Adipose tissue (tissue), 3 donors: ENCODE results near the gene GLUD1. TPM values are rescaled to one million over a fixed set of nuclear protein-coding genes. Genes with fewer than 3 reads are reported as not detected.
"Not testable (repeated sequence)": the region's sequence is repeated elsewhere in the genome, so short reads cannot be mapped to it uniquely, and the experiment has no call there.

Experiments
- H3K27ac ChIP-seq: one replicate; pipeline ENCODE4 v1.5.1; 2013; ENCODE audit warnings: low read depth, low read length
- WGBS, 3 donors: extraction: QIAGEN DNeasy Blood & Tissue Kit; methylation state at CpG; one replicate each; pipeline ENCODE4 v1.1.7; 2013; 5-methylcytosine and 5-hydroxymethylcytosine counted together
- polyA plus RNA-seq, 3 donors: library from polyadenylated mRNA; stranded (reverse); fragments of 200-250 nt; gene quantifications; one replicate each; pipeline ENCODE4 v1.2.3, GENCODE V29; 2013
- donor health status: healthy with polysubstance abuse.
- donor health status: Bipolar disorder and iron deficiency.
- donor health status: healthy.

GLUD1 gene
- polyA plus RNA-seq, result 10 to 100 TPM; 44.9 to 83.7 (median 69.8) TPM

- peak within 1 kb of the TSS; percentile 97 for H3K27ac ChIP-seq
- WGBS, 3 donors, result 0 to 1% (median 0%) methylated on average over 34 to 104 of the region's 111 CpGs
These were observed at the start of gene GLUD1, which contains the start of gene SHLD2 for GRCh38 chr10:87094373-87095235. GLUD1 (minus strand) TSS chr10:87094843; CDS start chr10:87094769, 74 bp downstream. SHLD2 (plus strand) TSS chr10:87095206; CDS start chr10:87151355, 56,149 bp downstream.

GRCh38 chr10:87143109-87143418, 48.4 kb upstream of the GLUD1 start:
- 90 to 95% (median 94%) methylated on average over 6 of the region's 6 CpGs for WGBS, 3 donors
- H3K27ac ChIP-seq, result not testable (repeated sequence)

DNA sequence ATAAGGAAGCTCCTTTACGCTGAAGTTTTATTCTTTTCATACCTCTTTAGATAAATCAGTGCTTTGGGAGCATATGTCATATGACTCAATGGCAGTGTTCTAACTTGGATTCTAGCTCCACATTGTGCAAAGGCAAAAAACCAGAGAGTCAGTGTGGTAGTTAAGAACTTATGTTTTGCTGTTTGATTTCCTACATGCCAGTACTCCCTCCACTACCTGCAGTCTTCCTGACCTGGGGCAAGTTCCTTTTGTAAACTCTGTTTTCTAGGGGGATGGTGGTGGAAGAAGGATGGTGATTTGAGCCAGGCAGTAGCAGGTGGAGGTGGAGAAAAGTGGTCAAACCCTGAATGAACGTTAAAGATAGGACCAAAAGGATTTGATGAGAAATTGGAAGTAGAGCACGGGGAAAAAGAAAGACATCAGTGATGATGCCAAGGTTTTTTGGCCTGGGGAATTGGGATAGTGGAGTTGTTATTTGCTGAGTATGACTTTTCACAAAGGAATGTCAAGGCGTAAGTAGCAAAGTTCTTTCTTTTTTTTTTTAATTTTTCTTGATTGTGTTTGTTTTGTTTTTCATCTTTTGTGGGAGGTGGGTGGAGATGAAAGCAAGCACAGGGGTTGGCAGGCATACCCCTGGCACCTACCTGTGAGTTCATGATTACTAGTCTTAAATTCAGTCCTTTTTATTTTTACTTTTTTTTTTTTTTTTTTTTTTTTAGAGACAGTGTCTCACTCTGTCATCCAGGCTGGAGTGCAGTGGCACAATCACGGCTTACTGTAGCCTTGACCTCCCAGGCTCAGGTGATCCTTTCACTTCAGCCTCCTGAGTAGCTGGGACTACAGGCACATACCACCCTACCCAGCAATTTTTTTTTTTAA, 47.8 kb upstream of the GLUD1 start:
- H3K27ac ChIP-seq, result not testable (repeated sequence)
- WGBS, 3 donors, result 59 to 70% (median 66%) methylated on average over 4 to 5 of the region's 5 CpGs

- not testable (repeated sequence) for H3K27ac ChIP-seq
These were observed 42.8 kb upstream of the GLUD1 start for GRCh38 chr10:87137478-87137877.

- WGBS, 3 donors, result 58 to 89% (median 85%) methylated on average over 2 of the region's 2 CpGs
- H3K27ac ChIP-seq, result not testable (repeated sequence)
These were observed 39.8 kb upstream of the GLUD1 start for GRCh38 chr10:87134440-87134839.

- 68 to 94% (median 81%) methylated on average over 2 of the region's 2 CpGs for WGBS, 3 donors
- not testable (repeated sequence) for H3K27ac ChIP-seq
These were observed 39.3 kb upstream of the GLUD1 start for GRCh38 chr10:87133936-87134335.

DNA sequence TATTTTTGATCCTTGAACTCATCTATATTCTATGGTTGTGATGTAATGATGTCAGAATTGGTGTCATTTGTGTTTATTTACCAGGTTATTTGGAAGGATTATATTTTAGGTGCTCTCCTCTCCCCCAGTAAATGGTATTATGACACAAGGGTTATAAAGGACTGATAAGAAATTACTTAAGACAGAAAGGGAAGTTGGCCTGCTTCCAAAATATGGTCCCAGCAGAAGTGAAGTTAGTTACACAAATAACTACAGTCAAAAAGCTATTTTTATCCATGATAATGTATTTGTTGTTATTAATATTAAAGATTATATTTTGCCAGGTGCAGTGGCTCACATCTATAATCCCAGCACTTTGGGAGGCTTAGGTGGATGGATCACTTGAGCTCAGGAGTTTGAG, 37.5 kb upstream of the GLUD1 start:
- H3K27ac ChIP-seq, result not testable (repeated sequence)

- 74 to 89% (median 80%) methylated on average over 2 to 3 of the region's 3 CpGs for WGBS, 3 donors
- not testable (repeated sequence) for H3K27ac ChIP-seq
These were observed 33.0 kb upstream of the GLUD1 start for GRCh38 chr10:87127607-87128156.

GRCh38 chr10:87127048-87127447, 32.4 kb upstream of the GLUD1 start:
- 100% methylated on average over 1 of the region's 2 CpGs; no CpG with 5 or more reads in 1 of the 3 donors for WGBS, 3 donors
- H3K27ac ChIP-seq, result not testable (repeated sequence)

DNA sequence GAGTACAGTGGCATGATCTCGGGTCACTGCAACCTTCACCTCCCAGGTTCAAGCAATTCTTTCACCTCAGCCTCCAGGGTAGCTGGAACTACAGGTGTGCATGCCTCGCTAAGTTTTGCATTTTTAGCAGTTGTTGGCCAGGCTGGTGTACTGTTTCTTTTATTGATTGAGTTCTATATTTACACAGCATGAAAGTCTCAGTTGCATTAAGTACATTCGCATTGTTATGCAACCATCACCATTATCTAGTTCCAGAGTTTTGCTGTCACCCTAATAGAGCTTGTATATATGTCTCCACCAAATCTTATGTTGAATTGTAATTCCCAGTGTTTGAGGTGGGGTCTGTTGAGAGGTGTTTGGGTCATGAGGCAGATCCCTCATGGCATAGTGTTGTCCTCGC, 28.7 kb upstream of the GLUD1 start:
- 30 to 91% (median 89%) methylated on average over 3 of the region's 4 CpGs for WGBS, 3 donors
- not testable (repeated sequence) for H3K27ac ChIP-seq

DNA sequence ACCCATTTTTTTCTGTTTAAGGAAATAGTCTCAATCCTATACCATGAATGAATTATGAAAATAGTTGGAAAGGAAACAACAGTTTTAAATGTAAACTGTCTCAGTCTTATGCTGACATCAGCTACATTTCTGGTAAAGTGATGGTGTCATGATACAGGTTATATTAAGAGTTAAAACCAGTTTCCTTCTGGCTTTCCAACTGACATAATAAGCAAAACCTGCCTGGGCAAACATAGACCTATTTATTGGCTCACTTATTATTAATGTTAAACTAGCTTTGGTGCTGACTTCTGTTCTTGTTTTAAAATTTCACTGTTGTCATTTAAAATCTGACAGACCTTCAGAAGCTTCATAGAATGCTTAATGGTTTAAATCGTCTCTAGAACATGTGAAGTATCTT, 24.4 kb upstream of the GLUD1 start:
- 83 to 100% methylated on average over 1 of the region's 1 CpG; no CpG with 5 or more reads in 1 of the 3 donors for WGBS, 3 donors
- not testable (repeated sequence) for H3K27ac ChIP-seq

GRCh38 chr10:87118122-87118521, 23.5 kb upstream of the GLUD1 start:
- WGBS, 3 donors, result 25 to 92% (median 83%) methylated on average over 1 of the region's 1 CpG

GRCh38 chr10:87105446-87106124, 10.9 kb upstream of the GLUD1 start:
- no peak overlapping the region for H3K27ac ChIP-seq

More at GRCh38 chr10:87118122-87118521, 23.5 kb upstream of the GLUD1 start:
- H3K27ac ChIP-seq, result not testable (repeated sequence)

DNA sequence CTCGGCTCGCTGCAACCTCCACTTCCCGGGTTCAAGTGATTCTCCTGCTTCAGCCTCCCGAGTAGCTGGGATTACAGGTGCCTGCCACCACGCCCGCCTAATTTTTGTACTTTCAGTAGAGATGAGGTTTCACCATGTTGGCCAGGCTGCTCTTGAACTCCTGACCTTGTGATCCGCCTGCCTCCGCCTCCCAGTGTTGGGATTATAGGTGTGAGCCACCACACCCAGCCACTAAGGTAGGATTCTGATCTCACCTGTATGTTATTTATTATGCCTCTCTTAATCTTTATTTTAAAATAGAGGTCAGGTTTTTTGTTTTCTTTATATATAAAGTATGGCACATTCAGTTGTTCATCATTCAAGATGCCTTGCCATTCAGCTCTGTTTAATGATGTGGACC, 10.1 kb upstream of the GLUD1 start:
- 87 to 98% (median 96%) methylated on average over 8 of the region's 8 CpGs for WGBS, 3 donors
- not testable (repeated sequence) for H3K27ac ChIP-seq

More at GRCh38 chr10:87105446-87106124, 10.9 kb upstream of the GLUD1 start:
- WGBS, 3 donors, result 87 to 93% (median 91%) methylated on average over 7 of the region's 7 CpGs

DNA sequence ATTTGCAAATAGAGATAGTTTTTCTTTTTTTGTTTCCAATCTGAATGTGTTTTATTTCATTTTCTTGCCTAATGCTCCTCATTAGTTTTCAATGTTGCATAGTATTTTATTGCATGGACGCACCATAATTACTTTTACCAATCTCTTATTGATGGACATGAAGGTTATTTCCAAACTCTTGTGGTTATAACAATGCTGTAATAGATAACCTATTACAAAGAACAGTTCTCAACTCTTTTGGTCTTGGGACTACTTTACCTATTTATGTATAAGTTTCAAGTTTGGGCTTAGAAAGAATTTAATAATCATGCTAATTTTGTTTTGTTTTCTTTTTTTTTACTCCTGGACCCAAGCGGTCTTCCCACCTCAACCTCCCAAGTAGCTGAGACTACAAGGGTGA, 7.4 kb upstream of the GLUD1 start:
- WGBS, 3 donors, result 93 to 95% (median 94%) methylated on average over 2 of the region's 2 CpGs
- H3K27ac ChIP-seq, result no peak overlapping the region

GRCh38 chr10:87095236-87095945, 748 bp upstream of the GLUD1 start:
- peak overlapping the region; percentile 83 for H3K27ac ChIP-seq
- 0 to 1% (median 1%) methylated on average over 48 to 60 of the region's 60 CpGs for WGBS, 3 donors

DNA sequence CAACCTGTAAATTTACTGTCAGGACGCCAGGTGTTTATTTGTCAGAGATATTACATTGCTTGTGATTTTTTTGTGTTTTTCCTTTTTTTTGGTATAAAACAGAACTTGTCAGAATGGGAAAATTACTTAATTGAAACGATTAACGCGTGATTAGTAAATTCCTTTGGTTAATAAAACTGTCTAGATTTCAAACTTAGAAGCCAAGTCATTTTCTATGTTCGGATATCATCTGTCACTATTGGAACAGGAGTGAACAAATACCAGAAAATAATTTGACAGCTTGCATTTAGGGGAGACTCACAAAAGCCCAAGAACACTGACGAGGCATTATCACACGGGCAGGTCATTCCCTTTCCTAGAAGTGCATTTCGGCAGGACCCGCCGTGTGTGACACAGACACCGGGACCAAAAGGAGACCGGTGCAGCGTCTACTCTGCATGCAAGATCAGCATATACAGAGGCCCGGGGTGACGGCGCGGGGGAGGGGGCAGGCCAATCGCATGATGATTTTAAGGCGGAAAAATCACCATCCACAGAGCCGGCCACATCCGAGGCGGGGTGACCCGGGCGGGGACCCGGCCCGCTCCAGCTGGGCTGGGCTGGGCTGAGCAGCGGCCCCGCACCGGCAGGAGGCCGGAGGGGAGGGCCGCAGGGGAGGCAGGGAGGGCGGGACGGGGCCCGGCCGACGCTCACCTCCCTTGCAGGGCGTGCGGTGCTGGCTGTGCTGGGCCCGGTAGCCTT, 841 bp downstream of the GLUD1 start:
- H3K27ac ChIP-seq, result peak overlapping the region; percentile 97
- WGBS, 3 donors, result 1 to 2% (median 1%) methylated on average over 34 to 39 of the region's 39 CpGs
